NCI-H345 treated with DMSO at 0.1 percent for 48 hours (cell line): ENCODE data around the gene ENO3.
"Not testable (repeated sequence)": the region's sequence is repeated elsewhere in the genome, so short reads cannot be mapped to it uniquely, and the experiment has no call there.

Experiments used
- DNase-seq: peaks from one replicate; lab custom pipeline; 2025; ENCODE audit not compliant: unreplicated experiment; lab: John Stamatoyannopoulos, UW

ENO3 gene

DNA sequence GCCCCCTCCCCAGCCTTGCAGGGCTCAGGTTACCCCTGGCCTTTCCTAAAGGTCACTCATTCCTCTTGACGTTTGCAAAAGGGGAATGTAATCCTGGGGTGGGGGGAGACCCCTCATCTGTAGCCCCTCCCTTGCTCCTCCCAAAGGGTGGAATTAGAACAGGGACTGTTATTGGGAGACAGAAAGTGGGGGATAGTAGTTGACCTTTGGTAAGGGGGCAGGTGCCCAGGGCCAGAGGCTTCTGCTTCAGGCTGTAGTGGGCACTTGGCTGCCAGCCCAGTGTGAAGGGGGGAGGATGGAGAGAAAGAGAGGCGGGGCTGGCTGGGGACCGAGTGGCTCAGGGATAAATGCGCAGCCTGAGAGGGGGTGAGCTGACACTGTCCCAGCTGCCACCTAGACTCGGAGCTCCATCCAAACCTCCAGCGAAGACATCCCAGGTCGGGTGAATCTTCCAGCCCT lies at the start of gene ENO3:
TSS of gene ENO3 (plus strand) at position 374 of the 459 bp plus-strand sequence. CDS start 711 bp downstream, outside the sequence.
- no peak for DNase-seq

DNA sequence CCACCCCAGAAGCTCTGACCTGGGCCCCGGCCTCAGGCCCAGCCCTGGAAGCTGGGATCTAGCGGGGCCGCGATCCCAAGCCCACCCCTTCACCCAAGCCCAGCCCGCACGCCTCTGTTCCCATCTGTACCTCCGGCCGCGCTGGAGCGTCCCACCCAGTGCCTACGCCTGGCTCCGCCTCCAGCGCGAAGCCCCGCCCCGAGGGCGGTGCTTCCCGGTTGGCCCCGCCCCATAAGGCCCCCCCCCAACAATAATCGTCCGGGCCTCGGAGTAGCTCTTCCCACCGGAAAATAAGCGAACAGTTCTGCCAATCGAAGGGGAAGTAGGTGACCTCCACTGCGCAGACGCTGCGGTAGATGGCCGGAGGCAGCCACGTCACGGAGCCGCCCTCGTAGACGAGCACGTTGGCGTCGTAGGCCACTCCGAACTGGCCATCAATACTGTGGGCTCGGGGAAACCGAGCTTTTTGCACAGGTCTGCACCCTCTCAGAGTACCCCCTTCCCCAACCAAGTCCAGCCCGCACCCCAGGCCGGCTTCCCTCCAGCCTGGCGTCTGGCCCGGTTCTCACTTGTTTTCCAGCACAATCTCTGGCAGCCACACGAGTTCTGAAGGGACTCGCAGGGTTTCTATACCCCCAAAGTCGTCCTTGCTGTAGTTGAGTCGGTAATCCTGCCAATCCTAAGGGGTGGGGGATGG lies 49.1 kb upstream of the ENO3 start:
- DNase-seq, result no peak

DNA sequence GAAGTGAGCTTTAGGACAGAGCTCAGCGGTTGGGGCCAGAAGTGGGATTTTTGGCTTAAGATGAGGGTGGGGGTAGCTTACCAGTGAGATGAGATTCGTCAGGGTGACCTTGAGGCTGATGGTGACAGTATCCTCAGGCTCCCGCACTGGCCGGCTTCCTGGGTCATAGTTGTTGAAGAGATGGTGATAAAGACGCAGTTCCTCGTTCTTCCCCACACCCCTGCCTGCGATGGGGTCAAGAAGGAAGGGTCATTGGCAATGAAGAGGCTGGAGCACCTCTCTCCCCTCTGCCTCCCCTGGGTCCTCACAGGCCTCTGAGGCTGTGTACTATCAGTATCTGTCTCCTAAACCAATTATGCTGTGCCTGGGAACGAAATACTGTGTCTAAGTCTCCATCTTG lies 48.4 kb upstream of the ENO3 start:
- no peak for DNase-seq

DNA sequence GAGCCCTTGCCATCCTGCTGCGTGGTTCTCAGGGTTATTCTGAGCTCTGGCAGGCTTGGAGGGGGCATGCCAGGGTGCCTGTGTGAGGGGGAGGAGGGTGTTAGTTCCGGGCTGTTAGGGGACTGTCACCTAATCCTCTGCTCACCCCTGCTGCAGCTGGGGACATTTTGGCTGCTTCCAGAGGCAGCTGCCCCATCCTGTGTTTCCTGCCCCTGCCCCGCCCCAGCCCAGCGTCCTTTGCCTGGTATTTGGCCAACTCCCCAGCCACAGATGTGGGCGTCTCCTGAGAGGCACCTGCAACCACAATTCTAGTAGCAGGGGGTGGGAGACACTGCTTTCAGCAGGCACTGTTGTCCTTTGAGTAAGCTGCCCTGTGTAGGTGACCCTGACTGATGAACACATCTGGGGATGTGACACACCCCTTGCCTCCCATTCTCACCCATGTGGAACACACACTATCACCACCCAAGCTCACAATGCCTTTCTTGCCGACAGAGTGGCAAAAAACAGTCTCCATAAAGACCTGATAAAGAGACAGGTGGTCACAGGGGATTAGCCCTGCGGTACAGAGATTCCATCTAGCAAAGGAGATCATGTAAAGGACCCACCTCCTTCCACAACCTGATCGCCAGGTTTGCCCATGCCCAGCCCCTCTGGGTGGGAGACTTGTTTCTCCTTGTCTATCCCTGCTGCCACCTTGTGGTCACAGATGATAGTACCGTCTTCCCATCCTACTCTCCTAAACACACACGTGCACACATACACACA lies 47.7 kb upstream of the ENO3 start, which contains the start of gene CHRNE:
TSS of gene CHRNE (minus strand) at position 48 of the 768 bp plus-strand sequence. CDS start at position 13, 35 bp downstream.
- DNase-seq, result peak; percentile 54

DNA sequence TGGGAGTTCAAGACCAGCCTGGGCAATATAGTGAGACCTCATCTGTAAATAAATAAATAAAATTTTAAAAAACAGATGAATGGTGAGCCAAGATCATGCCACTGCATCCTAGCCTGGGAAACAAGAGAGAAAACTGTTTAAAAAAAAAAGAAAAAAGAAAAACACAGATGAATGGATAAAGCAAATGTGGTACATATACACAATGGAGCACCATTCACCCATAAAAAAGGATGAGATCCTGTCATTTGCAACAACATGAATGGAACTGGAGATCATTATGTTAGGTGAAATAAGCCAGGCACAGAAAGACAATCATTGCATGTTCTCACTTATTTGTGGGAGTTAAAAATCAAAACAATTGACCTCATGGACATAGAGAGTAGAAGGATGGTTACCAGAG lies 44.3 kb upstream of the ENO3 start:
- DNase-seq, result not testable (repeated sequence)

DNA sequence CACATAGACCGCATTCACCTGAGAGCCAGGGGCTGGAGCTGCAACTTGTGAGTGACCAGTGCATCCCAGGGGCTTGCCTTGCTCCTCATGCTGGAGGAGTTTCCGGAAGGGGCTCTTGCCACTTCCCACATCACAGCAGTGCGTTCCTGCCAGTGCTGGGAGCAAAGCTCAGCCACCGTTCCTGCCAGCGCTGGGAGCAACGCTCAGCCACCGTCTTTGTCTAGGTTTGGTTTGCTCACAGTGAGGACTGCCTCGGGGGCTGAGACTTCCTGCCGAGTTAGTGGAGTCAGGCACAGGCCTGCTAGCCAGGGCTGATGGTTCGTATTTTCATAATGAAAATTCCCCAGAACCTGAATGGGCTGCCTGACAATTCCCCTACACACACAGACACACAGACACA lies 42.6 kb upstream of the ENO3 start:
- DNase-seq, result no peak

DNA sequence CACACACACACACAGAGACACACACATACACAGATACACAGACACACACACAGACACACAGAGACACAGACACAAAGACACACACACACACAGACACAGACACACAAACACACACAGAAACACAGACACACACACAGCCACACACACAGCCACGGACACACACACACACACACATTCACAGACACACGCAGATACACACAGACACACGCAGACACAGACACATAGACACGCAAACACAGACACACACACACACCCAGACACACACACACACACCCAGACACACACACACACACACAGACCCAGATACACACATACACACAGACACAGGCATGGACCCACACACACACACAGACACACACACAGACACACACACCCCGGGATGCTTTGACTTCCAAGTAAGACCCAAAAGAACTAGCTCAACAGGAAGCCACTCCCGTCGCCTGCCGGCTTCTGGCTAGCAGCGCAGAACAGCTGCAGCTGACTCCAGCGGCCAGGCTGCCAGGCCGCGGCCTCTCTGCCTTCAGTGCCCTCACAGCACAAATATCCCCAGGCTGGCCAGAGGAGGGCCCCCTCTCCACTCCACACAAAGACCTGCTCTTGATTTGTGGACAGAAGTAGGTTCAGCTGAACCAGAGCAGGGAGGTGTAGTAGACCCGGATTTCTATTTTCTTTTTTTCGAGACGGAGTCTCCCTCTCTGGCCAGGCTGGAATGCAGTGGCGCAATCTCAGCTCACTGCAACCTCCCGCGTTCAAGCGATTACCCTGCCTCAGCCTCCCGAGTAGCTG lies 42.0 kb upstream of the ENO3 start:
- DNase-seq, result peak; percentile 32

DNA sequence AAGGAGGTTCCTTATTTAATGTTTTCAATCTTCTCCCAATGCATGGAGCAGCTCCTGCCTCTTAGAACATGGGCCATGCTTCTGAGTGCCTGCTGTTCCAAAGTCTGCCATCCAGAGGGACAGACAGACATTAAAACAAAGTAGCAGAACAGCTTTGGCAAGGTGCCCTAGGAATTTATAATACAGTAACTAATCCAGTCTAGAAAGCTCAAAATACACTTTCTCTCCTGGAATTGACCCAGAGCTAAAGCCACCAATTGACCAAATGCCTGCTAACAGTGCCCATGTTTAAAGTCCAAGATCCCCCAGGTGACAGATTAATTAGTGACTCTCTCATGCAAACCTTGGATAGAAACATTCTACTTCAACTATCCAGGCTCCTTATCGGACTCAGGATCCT lies 36.9 kb upstream of the ENO3 start:
- no peak for DNase-seq

DNA sequence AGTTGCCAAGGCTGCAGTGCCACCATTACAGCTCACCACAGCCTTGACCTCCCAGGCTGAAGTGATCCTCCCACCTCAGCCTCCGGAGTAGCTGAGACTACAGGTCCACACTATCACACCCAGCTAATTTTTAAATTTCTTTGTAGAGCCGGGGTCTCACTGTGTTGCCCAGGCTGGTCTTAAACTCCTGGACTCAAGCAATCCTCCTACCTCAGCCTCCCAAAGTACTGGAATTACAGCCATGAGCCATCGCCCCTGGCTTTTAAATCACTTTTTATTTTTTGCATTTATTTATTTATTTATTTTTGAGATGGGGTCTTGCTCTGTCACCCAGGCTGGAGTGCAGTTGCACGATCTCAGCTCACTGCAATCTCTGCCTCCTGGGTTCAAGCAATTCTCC lies 36.4 kb upstream of the ENO3 start:
- DNase-seq, result not testable (repeated sequence)

DNA sequence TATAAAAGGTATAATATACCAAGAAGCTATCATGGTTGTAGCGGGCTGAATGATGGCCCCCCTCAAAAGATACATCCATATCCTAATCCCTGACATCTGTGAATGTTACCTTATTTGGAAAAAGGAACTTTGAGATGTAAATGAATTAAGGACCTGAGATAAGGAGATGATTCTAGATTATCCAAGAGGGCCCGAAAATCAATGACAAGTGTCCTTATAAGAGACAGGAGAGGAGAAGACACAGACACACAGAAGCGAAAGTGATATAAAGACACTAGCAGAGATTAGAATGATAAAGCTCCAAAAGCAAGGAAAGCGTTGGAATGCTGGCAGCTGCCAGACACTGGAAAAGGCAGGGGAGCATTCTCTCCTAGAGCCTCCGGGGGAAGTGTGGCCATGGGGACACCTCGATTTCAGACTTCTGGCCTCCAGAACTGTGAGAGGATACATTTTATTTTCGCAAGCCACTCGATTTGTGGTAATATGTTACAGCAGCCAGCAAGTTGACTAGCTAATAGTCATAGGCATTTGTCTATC lies 31.3 kb upstream of the ENO3 start:
- no peak for DNase-seq

DNA sequence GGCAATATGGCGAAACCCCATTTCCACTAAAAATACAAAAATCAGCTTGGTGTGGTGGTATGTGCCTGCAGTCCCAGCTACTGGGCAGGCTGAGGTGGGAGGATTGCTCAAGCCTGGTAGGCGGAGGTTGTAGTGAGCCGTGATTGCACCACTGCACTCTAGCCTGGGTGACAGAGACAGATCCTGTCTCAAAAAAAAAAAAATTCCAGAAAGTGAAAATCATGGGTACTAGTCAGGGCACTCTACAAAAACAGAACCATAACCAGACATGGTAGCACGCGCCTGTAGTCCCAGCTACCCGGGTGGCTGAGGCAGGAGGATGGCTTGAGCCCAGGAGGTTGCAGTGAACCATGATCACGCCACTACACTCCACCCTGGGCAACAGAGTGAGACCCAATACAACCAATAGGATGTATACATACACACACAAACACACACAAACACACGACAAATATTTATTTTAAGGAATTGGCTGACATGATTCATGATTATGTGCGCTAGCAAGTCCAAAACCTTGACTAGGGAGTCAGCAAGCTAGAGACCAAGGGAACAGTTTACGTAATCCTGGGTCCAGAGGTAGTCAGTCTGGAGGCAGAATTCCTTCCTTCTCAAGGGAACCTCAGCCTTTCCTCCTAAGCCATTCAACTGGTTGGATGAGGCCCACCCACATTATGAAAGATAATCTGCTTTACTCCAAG lies 30.4 kb upstream of the ENO3 start:
- no peak for DNase-seq

DNA sequence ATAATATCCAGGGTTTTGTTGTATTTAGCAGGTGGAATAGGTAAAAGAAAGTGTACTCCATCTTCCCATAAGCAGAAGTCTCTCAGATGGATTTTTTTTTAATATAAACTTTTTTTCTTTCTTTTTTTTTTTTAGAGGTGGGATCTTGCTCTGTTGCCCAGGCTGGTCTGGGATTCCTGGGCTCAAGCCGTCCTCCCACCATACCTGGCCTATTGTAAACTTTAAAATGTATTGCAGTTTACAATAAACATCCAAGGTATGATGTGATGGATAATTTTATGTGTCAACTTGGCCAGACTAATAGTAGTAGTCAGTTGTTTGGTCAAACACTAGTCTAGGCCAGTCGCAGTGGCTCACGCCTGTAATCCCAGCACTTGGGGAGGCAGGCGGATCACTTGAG lies 29.6 kb upstream of the ENO3 start:
- DNase-seq, result no peak

DNA sequence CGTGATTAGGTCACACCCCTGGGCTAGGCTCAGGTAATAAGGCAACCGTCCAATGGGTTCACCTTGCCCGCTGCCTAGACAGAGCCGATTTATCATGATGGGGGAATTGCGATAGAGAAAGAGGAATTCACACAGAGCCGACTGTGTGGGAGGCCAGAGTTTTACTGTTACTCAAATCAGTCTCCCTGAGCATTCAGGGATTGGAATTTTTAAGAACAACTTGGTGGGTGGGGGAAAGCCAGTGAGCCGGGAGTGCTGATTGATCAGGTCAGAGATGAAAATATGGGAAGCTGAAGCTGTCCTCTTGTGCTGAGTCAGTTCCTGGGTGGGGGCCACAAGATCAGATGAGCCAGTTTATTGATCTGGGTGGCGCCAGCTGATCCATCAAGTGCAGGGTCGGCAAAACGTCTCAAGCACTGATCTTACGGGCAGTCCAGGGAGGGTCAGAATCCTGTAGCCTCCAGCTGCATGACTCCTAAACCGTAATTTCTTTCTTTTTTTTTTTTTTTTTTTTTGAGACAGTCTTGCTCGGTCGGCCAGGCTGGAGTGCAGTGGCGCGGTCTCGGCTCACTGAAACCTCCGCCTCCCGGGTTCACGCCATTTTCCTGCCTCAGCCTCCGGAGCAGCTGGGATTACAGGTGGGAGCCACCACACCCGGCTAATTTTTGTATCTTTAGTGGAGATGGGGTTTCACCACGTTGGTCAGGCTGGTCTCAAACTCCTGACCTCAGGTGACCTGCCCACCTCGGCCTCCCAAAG lies 24.2 kb upstream of the ENO3 start:
- not testable (repeated sequence) for DNase-seq

DNA sequence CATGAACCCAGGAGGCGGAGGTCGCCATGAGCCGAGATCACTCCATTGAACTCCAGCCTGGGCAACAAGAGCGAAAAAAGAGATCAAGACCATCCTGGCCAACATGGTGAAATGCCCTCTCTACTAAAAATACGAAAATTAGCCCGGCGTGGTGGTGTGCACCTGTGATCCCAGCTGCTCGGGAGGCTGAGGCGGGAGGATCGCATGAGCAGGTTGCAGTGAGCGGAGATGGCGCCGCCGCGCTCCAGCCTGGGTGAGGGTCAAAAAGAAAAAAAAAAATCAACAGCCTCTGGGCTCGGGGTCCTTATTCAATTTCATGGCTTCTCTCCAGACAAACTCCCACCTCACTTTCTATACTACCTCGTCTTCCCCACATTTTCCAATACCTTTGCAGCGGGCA lies 22.0 kb upstream of the ENO3 start:
- DNase-seq, result no peak

DNA sequence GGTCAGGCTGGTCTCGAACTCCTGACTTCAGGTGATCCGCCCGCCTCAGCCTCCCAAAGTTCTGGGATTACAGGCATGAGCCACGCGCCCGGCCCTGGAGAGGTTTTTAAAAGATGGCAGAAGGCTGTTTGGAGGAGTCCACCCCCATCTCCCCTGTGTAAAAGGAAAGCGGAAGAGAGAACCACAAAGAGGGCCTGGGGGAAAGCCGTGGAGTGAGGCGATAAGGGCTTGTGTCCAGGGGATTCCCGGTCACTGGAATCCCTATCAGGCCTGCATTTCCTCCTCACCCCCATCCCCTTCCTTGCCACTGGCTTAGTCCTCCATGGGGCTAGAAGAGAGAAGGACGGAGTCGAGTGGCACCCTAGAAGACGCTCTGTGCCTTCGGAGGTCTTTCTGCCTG lies 19.0 kb upstream of the ENO3 start, which contains the start of gene GP1BA:
TSS of gene GP1BA (plus strand) at position 315 of the 400 bp plus-strand sequence. CDS start 328 bp downstream, outside the sequence.
- no peak for DNase-seq

DNA sequence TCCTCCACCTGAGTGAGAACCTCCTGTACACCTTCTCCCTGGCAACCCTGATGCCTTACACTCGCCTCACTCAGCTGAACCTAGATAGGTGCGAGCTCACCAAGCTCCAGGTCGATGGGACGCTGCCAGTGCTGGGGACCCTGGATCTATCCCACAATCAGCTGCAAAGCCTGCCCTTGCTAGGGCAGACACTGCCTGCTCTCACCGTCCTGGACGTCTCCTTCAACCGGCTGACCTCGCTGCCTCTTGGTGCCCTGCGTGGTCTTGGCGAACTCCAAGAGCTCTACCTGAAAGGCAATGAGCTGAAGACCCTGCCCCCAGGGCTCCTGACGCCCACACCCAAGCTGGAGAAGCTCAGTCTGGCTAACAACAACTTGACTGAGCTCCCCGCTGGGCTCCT lies 18.2 kb upstream of the ENO3 start:
- no peak for DNase-seq

DNA sequence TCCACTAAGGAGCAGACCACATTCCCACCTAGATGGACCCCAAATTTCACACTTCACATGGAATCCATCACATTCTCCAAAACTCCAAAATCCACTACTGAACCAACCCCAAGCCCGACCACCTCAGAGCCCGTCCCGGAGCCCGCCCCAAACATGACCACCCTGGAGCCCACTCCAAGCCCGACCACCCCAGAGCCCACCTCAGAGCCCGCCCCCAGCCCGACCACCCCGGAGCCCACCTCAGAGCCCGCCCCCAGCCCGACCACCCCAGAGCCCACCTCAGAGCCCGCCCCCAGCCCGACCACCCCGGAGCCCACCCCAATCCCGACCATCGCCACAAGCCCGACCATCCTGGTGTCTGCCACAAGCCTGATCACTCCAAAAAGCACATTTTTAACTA lies 17.3 kb upstream of the ENO3 start:
- DNase-seq, result no peak

DNA sequence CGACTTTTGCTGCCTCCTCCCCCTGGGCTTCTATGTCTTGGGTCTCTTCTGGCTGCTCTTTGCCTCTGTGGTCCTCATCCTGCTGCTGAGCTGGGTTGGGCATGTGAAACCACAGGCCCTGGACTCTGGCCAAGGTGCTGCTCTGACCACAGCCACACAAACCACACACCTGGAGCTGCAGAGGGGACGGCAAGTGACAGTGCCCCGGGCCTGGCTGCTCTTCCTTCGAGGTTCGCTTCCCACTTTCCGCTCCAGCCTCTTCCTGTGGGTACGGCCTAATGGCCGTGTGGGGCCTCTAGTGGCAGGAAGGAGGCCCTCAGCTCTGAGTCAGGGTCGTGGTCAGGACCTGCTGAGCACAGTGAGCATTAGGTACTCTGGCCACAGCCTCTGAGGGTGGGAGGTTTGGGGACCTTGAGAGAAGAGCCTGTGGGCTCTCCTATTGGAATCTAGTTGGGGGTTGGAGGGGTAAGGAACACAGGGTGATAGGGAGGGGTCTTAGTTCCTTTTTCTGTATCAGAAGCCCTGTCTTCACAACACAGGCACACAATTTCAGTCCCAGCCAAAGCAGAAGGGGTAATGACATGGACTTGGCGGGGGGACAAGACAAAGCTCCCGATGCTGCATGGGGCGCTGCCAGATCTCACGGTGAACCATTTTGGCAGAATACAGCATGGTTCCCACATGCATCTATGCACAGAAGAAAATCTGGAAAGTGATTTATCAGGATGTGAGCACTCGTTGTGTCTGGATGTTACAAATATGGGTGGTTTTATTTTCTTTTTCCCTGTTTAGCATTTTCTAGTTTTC lies 16.5 kb upstream of the ENO3 start:
- no peak for DNase-seq

DNA sequence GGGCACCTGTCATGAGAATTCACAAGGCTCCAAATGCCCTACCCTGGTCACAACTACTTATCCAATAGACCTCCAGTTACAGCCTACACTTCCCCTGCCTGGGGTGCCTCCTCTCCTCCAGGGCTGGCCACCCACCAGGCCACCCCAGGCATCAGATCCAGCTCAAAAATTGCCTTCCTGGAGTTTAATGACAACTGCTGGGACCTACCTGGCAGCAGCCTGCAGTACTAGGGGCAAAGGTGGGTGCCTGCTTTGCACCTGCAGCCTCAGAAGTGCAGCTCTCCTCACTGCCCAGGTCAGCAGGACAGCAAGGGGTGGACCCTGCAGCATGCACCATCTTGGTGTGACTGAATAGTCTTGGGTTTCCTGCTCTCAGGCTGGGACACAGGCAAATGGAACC lies 15.3 kb upstream of the ENO3 start:
- DNase-seq, result no peak
